ENCODE results near the gene PRKCSH.
A peak's percentile ranks its signal among the peaks of the same experiment; 100 is the strongest.

The PRKCSH gene

GRCh38 chr19:11435057-11435832 lies at the start of gene PRKCSH, which contains the start of gene ODAD3:
Gene PRKCSH, plus strand, starts transcription at chr19:11435635. Its CDS starts 483 bp downstream, at chr19:11436118.
Gene ODAD3, minus strand, starts transcription at chr19:11435121. Its CDS starts 105 bp downstream, at chr19:11435016.
- Histone ChIP-seq H3K27ac (ENCODE audit: low read depth, low read length) (peak within 1 kb of the TSS; percentile 88), H3K36me3 (ENCODE audit: control insufficient read depth, insufficient read depth, low read length) (peaks cover 35% of the 10 kb centered on the region), H3K4me3 (ENCODE audit: low read depth, low read length) (peak within 1 kb of the TSS; percentile 96), H3K27me3 (ENCODE audit: control insufficient read depth, insufficient read depth, low read length) (no peaks in the 10 kb centered on the region), H3K4me1 (ENCODE audit: control insufficient read depth, insufficient read depth, low read length) (peaks cover 11% of the 10 kb centered on the region), H3K9me3 (ENCODE audit: control insufficient read depth, insufficient read depth, low read length) (no peaks in the 10 kb centered on the region), H3K9ac (ENCODE audit: low read depth, low read length) (peak within 1 kb of the TSS; percentile 95)

DNA sequence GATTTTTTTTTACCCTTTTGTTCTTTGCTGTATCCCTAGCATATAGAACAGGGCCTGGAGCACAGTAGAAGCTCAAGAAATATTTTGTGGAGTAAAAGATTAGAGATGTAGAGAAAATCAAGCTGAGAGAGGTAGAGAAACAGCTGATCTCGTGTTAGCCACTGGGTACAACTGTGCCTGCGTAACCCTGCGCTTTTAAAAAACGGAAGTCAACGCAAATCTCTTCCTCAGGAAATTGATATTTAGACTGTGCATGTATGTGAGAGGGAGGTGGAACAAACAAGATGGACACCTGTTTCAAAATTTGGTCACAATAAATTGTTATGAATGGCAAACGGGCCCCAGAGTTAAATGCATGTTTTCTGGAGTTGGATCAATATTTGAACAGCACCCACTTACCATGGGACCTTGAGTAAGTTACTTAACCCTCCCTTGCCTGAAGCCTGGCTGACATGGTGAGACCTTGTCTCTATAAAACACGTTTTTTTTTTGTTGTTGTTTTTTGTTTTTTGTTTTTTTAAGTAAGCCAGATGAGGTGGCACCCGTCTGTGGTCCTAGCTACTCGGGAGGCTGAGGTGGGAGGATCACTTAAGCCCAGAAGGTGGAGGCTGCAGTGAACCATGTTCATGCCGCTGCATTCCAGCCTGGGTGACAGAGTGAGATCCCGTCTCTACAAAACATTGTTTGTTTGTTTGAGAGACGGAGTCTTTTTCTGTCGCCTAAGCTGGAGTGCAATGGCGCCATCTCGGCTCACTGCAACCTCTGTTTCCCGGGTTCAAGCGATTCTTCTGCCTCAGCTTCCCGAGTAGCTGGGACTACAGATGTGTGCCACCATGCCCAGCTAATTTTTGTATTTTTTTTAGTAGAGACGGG lies 48.0 kb upstream of the PRKCSH start:
- Histone ChIP-seq H3K4me1 (ENCODE audit: control insufficient read depth, insufficient read depth, low read length) (no peaks in the 10 kb centered on the region), H3K9me3 (ENCODE audit: control insufficient read depth, insufficient read depth, low read length) (no peaks in the 10 kb centered on the region), H3K27ac (ENCODE audit: low read depth, low read length) (no peak overlapping the region), H3K9ac (ENCODE audit: low read depth, low read length) (no peak overlapping the region), H3K4me3 (ENCODE audit: low read depth, low read length) (no peak overlapping the region), H3K36me3 (ENCODE audit: control insufficient read depth, insufficient read depth, low read length) (no peaks in the 10 kb centered on the region), H3K27me3 (ENCODE audit: control insufficient read depth, insufficient read depth, low read length) (no peaks in the 10 kb centered on the region)

GRCh38 chr19:11390359-11390758 lies 45.1 kb upstream of the PRKCSH start:
- Histone ChIP-seq H3K27ac (ENCODE audit: low read depth, low read length) (no peak overlapping the region), H3K9ac (ENCODE audit: low read depth, low read length) (no peak overlapping the region), H3K27me3 (ENCODE audit: control insufficient read depth, insufficient read depth, low read length) (no peaks in the 10 kb centered on the region), H3K4me1 (ENCODE audit: control insufficient read depth, insufficient read depth, low read length) (0 out of 2 replicates have a peak, but pooled peaks cover 4% of the 10 kb centered on the region), H3K4me3 (ENCODE audit: low read depth, low read length) (no peak overlapping the region), H3K9me3 (ENCODE audit: control insufficient read depth, insufficient read depth, low read length) (no peaks in the 10 kb centered on the region), H3K36me3 (ENCODE audit: control insufficient read depth, insufficient read depth, low read length) (0 out of 2 replicates have a peak, but pooled peaks cover 4% of the 10 kb centered on the region)

DNA sequence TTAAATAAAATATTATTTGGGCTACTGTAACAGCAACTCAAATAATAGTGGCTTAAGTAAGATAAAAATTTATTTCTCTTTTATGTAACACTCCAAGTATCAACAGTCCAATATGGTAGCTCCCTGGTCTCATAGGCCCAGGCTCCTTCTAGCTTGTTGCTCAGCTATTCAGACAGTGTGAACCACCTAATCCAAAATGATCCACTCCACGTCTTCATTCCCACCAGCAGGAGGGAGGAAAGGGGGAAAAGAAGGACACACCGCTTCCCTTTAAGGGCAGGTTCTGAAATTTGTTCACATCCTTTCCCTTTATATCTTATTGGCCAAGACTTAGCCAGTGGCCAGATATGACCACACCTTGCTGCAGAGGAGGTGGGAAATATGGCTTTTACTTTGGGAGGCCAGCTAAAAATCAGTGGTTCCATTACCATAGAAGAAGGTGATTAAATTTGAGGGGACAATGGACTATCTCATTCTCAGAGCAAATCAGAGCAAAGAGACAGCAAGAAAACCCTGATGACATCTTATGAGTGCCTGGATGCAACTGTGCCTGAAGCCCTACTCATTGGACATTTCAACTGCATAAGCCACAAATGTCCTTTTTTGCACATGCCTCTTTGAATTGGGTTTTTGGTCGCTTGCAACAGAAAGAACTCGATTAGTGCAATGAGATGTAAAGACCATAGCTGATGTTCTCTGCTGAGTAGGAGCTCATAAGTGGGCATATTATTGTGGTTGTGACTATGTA lies 44.3 kb upstream of the PRKCSH start:
- Histone ChIP-seq H3K4me3 (ENCODE audit: low read depth, low read length) (no peak overlapping the region), H3K27me3 (ENCODE audit: control insufficient read depth, insufficient read depth, low read length) (no peaks in the 10 kb centered on the region), H3K27ac (ENCODE audit: low read depth, low read length) (no peak overlapping the region), H3K9ac (ENCODE audit: low read depth, low read length) (no peak overlapping the region), H3K36me3 (ENCODE audit: control insufficient read depth, insufficient read depth, low read length) (0 out of 2 replicates have a peak, but pooled peaks cover 4% of the 10 kb centered on the region), H3K4me1 (ENCODE audit: control insufficient read depth, insufficient read depth, low read length) (0 out of 2 replicates have a peak, but pooled peaks cover 4% of the 10 kb centered on the region), H3K9me3 (ENCODE audit: control insufficient read depth, insufficient read depth, low read length) (no peaks in the 10 kb centered on the region)

GRCh38 chr19:11397089-11397610 lies 38.3 kb upstream of the PRKCSH start:
- Histone ChIP-seq H3K27ac (ENCODE audit: low read depth, low read length) (no peak overlapping the region), H3K9ac (ENCODE audit: low read depth, low read length) (no peak overlapping the region), H3K4me1 (ENCODE audit: control insufficient read depth, insufficient read depth, low read length) (0 out of 2 replicates have a peak, but pooled peaks cover 4% of the 10 kb centered on the region), H3K36me3 (ENCODE audit: control insufficient read depth, insufficient read depth, low read length) (peaks cover 31% of the 10 kb centered on the region), H3K4me3 (ENCODE audit: low read depth, low read length) (no peak overlapping the region), H3K27me3 (ENCODE audit: control insufficient read depth, insufficient read depth, low read length) (no peaks in the 10 kb centered on the region), H3K9me3 (ENCODE audit: control insufficient read depth, insufficient read depth, low read length) (no peaks in the 10 kb centered on the region)

DNA sequence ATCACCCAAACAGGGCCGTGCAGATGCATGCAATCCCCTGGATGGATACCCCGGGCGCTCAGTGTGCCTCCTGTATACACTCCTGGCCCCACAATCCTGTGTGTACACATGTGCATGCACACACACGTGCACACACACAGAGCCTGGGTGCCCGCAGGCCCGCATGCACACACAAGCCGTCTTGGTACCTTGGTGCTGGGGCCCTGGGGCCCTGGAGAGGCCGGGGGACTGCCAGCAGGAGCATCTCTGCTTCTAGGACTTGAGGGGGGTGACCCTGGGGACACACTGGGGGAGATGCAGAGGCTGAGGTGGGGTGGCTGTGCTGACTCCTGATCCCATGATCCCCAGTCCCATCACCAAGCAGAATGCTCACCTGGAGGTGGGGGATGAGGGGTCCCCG lies 35.8 kb upstream of the PRKCSH start:
- Histone ChIP-seq H3K4me1 (ENCODE audit: control insufficient read depth, insufficient read depth, low read length) (0 out of 2 replicates have a peak, but pooled peaks cover 4% of the 10 kb centered on the region), H3K9ac (ENCODE audit: low read depth, low read length) (no peak overlapping the region)

GRCh38 chr19:11400798-11401197 lies 34.6 kb upstream of the PRKCSH start:
- Histone ChIP-seq H3K27me3 (ENCODE audit: control insufficient read depth, insufficient read depth, low read length) (no peaks in the 10 kb centered on the region), H3K27ac (ENCODE audit: low read depth, low read length) (no peak overlapping the region), H3K36me3 (ENCODE audit: control insufficient read depth, insufficient read depth, low read length) (peaks cover 52% of the 10 kb centered on the region), H3K9me3 (ENCODE audit: control insufficient read depth, insufficient read depth, low read length) (no peaks in the 10 kb centered on the region), H3K4me1 (ENCODE audit: control insufficient read depth, insufficient read depth, low read length) (no peaks in the 10 kb centered on the region), H3K9ac (ENCODE audit: low read depth, low read length) (no peak overlapping the region), H3K4me3 (ENCODE audit: low read depth, low read length) (no peak overlapping the region)

More for the DNA sequence above, 35.8 kb upstream of the PRKCSH start:
- no peak overlapping the region for H3K4me3 ChIP-seq (ENCODE audit: low read depth, low read length)
- no peaks in the 10 kb centered on the region for H3K27me3 ChIP-seq (ENCODE audit: control insufficient read depth, insufficient read depth, low read length)
- no peak overlapping the region for H3K27ac ChIP-seq (ENCODE audit: low read depth, low read length)
- peaks cover 47% of the 10 kb centered on the region for H3K36me3 ChIP-seq (ENCODE audit: control insufficient read depth, insufficient read depth, low read length)
- no peaks in the 10 kb centered on the region for H3K9me3 ChIP-seq (ENCODE audit: control insufficient read depth, insufficient read depth, low read length)

DNA sequence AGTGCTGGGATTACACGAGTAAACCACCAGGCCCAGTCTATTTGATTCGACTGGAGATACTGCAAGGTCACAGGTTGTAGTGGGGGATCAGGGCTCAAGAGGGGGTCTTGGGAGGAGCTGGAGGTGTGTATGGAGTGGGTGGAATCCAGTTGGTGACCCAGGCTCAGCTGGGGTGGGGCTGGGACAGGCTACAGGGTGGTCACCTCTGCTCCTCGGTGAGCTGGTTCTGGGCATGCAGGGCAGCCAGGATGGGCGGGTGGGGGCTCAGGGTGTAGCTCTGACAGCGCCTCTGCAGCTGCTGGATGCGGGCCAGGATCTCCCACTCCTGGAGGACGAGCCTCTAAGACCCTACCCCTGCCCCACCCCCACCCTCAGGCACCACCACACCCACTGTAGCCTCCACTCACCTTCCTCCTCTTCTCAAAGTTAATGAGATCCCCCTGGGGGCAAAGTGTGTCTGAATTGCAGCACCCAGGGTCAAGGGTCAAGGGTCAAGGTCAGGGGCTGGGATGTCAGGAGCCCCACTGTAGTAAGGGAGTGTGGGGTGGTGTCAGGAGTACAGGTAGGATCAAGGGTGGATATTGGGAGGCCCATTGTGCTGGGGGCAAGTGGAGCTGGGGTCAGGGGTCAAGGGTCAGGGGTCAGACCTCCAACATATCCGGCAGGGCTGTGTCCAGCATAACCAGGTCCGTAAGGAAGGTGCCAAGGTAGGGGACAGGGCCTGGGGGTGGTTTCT lies 33.5 kb upstream of the PRKCSH start:
- Histone ChIP-seq H3K9me3 (ENCODE audit: control insufficient read depth, insufficient read depth, low read length) (no peaks in the 10 kb centered on the region), H3K27me3 (ENCODE audit: control insufficient read depth, insufficient read depth, low read length) (no peaks in the 10 kb centered on the region), H3K4me1 (ENCODE audit: control insufficient read depth, insufficient read depth, low read length) (no peaks in the 10 kb centered on the region), H3K4me3 (ENCODE audit: low read depth, low read length) (no peak overlapping the region), H3K27ac (ENCODE audit: low read depth, low read length) (no peak overlapping the region), H3K9ac (ENCODE audit: low read depth, low read length) (no peak overlapping the region), H3K36me3 (ENCODE audit: control insufficient read depth, insufficient read depth, low read length) (peaks cover 48% of the 10 kb centered on the region)

GRCh38 chr19:11404588-11405222 lies 30.7 kb upstream of the PRKCSH start:
- Histone ChIP-seq H3K9ac (ENCODE audit: low read depth, low read length) (no peak overlapping the region), H3K4me1 (ENCODE audit: control insufficient read depth, insufficient read depth, low read length) (no peaks in the 10 kb centered on the region), H3K9me3 (ENCODE audit: control insufficient read depth, insufficient read depth, low read length) (no peaks in the 10 kb centered on the region), H3K27ac (ENCODE audit: low read depth, low read length) (no peak overlapping the region), H3K4me3 (ENCODE audit: low read depth, low read length) (no peak overlapping the region), H3K27me3 (ENCODE audit: control insufficient read depth, insufficient read depth, low read length) (no peaks in the 10 kb centered on the region), H3K36me3 (ENCODE audit: control insufficient read depth, insufficient read depth, low read length) (peaks cover 41% of the 10 kb centered on the region)
